ENCODE measurements around the gene IRX4.

DNA sequence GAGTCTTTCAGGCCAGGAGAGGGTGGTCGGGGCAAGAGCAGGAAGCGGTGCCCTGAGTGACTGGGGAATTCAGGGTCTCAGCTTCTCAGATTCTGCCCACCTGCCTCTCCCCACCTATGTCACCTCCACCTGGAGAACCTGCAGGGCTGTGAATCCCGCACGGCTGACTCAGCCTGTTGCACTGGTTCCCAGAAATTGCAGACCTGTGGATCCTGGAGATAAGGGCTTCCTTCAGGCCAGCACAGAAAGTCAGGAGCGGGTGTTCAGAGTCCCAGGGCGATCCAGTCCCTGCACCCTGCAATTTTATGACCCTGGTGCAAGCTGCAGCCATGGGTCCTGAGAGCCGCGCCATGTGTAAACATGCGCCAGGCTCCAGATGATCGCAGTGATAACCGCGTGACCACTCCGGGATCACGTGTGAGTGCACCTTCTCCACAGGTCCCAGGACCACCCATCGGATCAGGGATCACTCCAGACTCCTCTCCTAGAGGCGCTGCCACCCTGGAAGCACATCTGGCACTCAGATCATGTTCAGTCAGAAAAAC, 17.8 kb downstream of the IRX4 start:
- TF ChIP-seq, protein P1, sequence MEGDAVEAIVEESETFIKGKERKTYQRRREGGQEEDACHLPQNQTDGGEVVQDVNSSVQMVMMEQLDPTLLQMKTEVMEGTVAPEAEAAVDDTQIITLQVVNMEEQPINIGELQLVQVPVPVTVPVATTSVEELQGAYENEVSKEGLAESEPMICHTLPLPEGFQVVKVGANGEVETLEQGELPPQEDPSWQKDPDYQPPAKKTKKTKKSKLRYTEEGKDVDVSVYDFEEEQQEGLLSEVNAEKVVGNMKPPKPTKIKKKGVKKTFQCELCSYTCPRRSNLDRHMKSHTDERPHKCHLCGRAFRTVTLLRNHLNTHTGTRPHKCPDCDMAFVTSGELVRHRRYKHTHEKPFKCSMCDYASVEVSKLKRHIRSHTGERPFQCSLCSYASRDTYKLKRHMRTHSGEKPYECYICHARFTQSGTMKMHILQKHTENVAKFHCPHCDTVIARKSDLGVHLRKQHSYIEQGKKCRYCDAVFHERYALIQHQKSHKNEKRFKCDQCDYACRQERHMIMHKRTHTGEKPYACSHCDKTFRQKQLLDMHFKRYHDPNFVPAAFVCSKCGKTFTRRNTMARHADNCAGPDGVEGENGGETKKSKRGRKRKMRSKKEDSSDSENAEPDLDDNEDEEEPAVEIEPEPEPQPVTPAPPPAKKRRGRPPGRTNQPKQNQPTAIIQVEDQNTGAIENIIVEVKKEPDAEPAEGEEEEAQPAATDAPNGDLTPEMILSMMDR (IDR thresholded peaks at IDR 0.05; ENCODE audit: borderline replicate concordance, extremely low read depth, low read length, poor library complexity, severe bottlenecking), result no peak
- TF ChIP-seq EZH2 (IDR thresholded peaks at IDR 0.05; ENCODE audit: borderline replicate concordance, low read depth, low read length, severe bottlenecking), result no peak

Measured in DND-41 (cell line).